H1 (cell line): Measurements from ENCODE around the gene GBP6. TPM values are rescaled to one million over a fixed set of nuclear protein-coding genes. Genes with fewer than 3 reads are reported as not detected.

ENCODE experiments used
- CTCF ChIA-PET: fragments of 300-600 bp; sonication (Branson Sonifier 250); formaldehyde crosslinking; loops from one replicate; lab custom pipeline; 2021; ENCODE audit not compliant: partially characterized antibody; lab: Charles Lee
- POLR2A ChIA-PET: fragments of 300-600 bp; sonication (Branson Sonifier 250); formaldehyde crosslinking; loops from one replicate; lab custom pipeline; 2021; ENCODE audit warnings: inconsistent platforms; ENCODE audit not compliant: partially characterized antibody; lab: Charles Lee
- DNase-seq, 2 experiments: peaks; one replicate each; pipeline versions ENCODE4 v3.0.0 to v3.0.0-alpha.2; 2010 to 2022; ENCODE audit warnings: low spot score in 2 of 2, low read depth in 1 of 2, mixed read lengths in 1 of 2
- FAIRE-seq: peaks from 2 replicates; lab custom pipeline; 2011; peaks lifted over from hg19 to GRCh38; lab: Jason Lieb, UNC
- H2AFZ ChIP-seq: 2 replicates; pipeline ENCODE4 v1.8.1; 2012; ENCODE audit warnings: low read length, inconsistent platforms
- H2AK5ac ChIP-seq: 2 replicates; pipeline ENCODE4 v1.6.1; 2013; ENCODE audit warnings: low read depth, low read length
- H2BK120ac ChIP-seq: replicated peaks from 2 replicates; pipeline ENCODE3; 2013; ENCODE audit warnings: low read depth, low read length, inconsistent platforms
- H2BK12ac ChIP-seq: 2 replicates; pipeline ENCODE4 v1.6.1; 2013; ENCODE audit warnings: low read depth, low read length
- H2BK15ac ChIP-seq: 2 replicates; pipeline ENCODE4 v1.6.1; 2013; ENCODE audit warnings: low read length
- H2BK20ac ChIP-seq: 2 replicates; pipeline ENCODE4 v1.6.1; 2013; ENCODE audit warnings: low read length
- H2BK5ac ChIP-seq: 2 replicates; pipeline ENCODE4 v1.6.1; 2013; ENCODE audit warnings: low read depth, low read length
- H3K14ac ChIP-seq: 2 replicates; pipeline ENCODE4 v1.6.1; 2013; ENCODE audit warnings: inconsistent platforms; ENCODE audit not compliant: insufficient read length
- H3K18ac ChIP-seq: 2 replicates; pipeline ENCODE4 v1.6.1; 2013; ENCODE audit warnings: low read length; ENCODE audit errors: extremely low read depth
- H3K23ac ChIP-seq: 2 replicates; pipeline ENCODE4 v1.6.1; 2013; ENCODE audit warnings: inconsistent platforms; ENCODE audit not compliant: insufficient read length
- H3K23me2 ChIP-seq: 2 replicates; pipeline ENCODE4 v1.6.1; 2013; ENCODE audit warnings: low read depth, low read length
- H3K27ac ChIP-seq: 2 replicates; pipeline ENCODE4 v1.6.1; 2011; ENCODE audit warnings: low read depth, low read length, inconsistent platforms
- H3K27me3 ChIP-seq, 4 experiments: replicated peaks in 1 of 4; 1 replicate in 1 of 4; 2 replicates in 3 of 4; pipeline versions ENCODE4 v1.6.1 to v1.8.1; 2011 to 2013; ENCODE audit warnings: low read length in 3 of 4, mild to moderate bottlenecking in 3 of 4, inconsistent platforms in 2 of 4, mixed read lengths in 2 of 4, moderate library complexity in 1 of 4; ENCODE audit not compliant: control insufficient read depth in 3 of 4, insufficient read depth in 3 of 4; ENCODE audit errors: extremely low read depth in 1 of 4
- H3K36me3 ChIP-seq, 4 experiments: 2 replicates each; pipeline versions ENCODE4 v1.6.1 to v1.8.1; 2011 to 2013; ENCODE audit warnings: mild to moderate bottlenecking in 4 of 4, low read length in 3 of 4, moderate library complexity in 2 of 4, control low read depth in 1 of 4, inconsistent platforms in 1 of 4; ENCODE audit not compliant: insufficient read depth in 4 of 4, control insufficient read depth in 2 of 4
- H3K4ac ChIP-seq: replicated peaks from 2 replicates; pipeline ENCODE3; 2013; ENCODE audit warnings: low read length, low read depth, mixed read lengths, inconsistent platforms; ENCODE audit not compliant: insufficient read length
- H3K4me1 ChIP-seq, 4 experiments: replicated peaks in 1 of 4; 1 replicate in 1 of 4; 2 replicates in 3 of 4; pipeline versions ENCODE4 v1.6.1 to v1.8.1; 2011 to 2013; ENCODE audit warnings: low read length in 3 of 4, inconsistent platforms in 2 of 4, mixed read lengths in 1 of 4; ENCODE audit not compliant: insufficient read depth in 4 of 4, control insufficient read depth in 3 of 4
- H3K4me2 ChIP-seq, 2 experiments: 2 replicates each; pipeline versions ENCODE4 v1.6.1 to v1.8.1; 2011 to 2013; ENCODE audit warnings: low read depth in 2 of 2, low read length in 2 of 2, control low read depth in 1 of 2, inconsistent platforms in 1 of 2, mild to moderate bottlenecking in 1 of 2; ENCODE audit not compliant: insufficient read depth in 1 of 2
- H3K4me3 ChIP-seq, 4 experiments: fragments of 200-600, 300-600 bp in 1 of 4; sonication (generic), shearing (Covaris generic), sonication (Bioruptor Twin) in 1 of 4; 2 replicates each; pipeline versions ENCODE4 v1.5.1 to v1.8.1; 2011 to 2016; ENCODE audit warnings: low read length in 4 of 4, low read depth in 3 of 4, control low read depth in 2 of 4, inconsistent platforms in 2 of 4, mild to moderate bottlenecking in 2 of 4, mixed read lengths in 1 of 4, moderate library complexity in 1 of 4; ENCODE audit not compliant: insufficient read depth in 2 of 4; ENCODE audit errors: extremely low read depth in 1 of 4
- H3K56ac ChIP-seq: replicated peaks from 2 replicates; pipeline ENCODE3; 2013; ENCODE audit warnings: low read depth, mild to moderate bottlenecking, mixed read lengths, low read length, inconsistent platforms; ENCODE audit not compliant: insufficient read length
- H3K79me1 ChIP-seq: 2 replicates; pipeline ENCODE4 v1.6.1; 2013; ENCODE audit warnings: low read depth, low read length, control low read depth
- H3K79me2 ChIP-seq, 2 experiments: 2 replicates each; pipeline versions ENCODE4 v1.6.1 to v1.8.1; 2012 to 2013; ENCODE audit warnings: low read length in 2 of 2, mild to moderate bottlenecking in 2 of 2, inconsistent platforms in 1 of 2; ENCODE audit not compliant: insufficient read depth in 2 of 2, control insufficient read depth in 1 of 2
- H3K9ac ChIP-seq, 4 experiments: replicated peaks in 1 of 4; 1 replicate in 1 of 4; 2 replicates in 3 of 4; pipeline versions ENCODE4 v1.6.1 to v1.8.1; 2011 to 2013; ENCODE audit warnings: low read depth in 3 of 4, low read length in 3 of 4, control low read depth in 2 of 4, mild to moderate bottlenecking in 2 of 4, moderate library complexity in 2 of 4, inconsistent platforms in 1 of 4; ENCODE audit errors: extremely low read depth in 1 of 4
- H3K9me3 ChIP-seq, 2 experiments: 2 replicates each; pipeline versions ENCODE4 v1.6.1 to v1.8.1; 2012 to 2013; ENCODE audit warnings: mild to moderate bottlenecking in 2 of 2, moderate library complexity in 2 of 2, control low read depth in 1 of 2, inconsistent platforms in 1 of 2, low read depth in 1 of 2, low read length in 1 of 2, mixed read lengths in 1 of 2; ENCODE audit not compliant: insufficient read depth in 2 of 2
- H4K20me1 ChIP-seq, 2 experiments: replicated peaks in 1 of 2; 2 replicates each; pipeline versions ENCODE3 to v1.8.1; 2011 to 2013; ENCODE audit warnings: inconsistent platforms in 2 of 2, low read length in 2 of 2, mild to moderate bottlenecking in 1 of 2; ENCODE audit not compliant: insufficient read depth in 2 of 2, control insufficient read depth in 1 of 2
- H4K5ac ChIP-seq: 2 replicates; pipeline ENCODE4 v1.6.1; 2013; ENCODE audit warnings: low read length, low read depth, mixed read lengths, inconsistent platforms; ENCODE audit not compliant: insufficient read length
- H4K8ac ChIP-seq: 2 replicates; pipeline ENCODE4 v1.8.0; 2013; ENCODE audit warnings: mild to moderate bottlenecking, moderate library complexity, low read length, inconsistent platforms; ENCODE audit not compliant: insufficient read depth; ENCODE audit errors: extremely low read depth
- H4K91ac ChIP-seq: replicated peaks from 2 replicates; pipeline ENCODE3; 2013; ENCODE audit warnings: low read length, mixed read lengths, inconsistent platforms; ENCODE audit not compliant: insufficient read length
- WGBS, 2 experiments: shearing (Covaris generic) in 1 of 2; methylation state at CpG; one replicate each; pipeline versions ENCODE4 v1.1.6 to v1.1.7; 2013 to 2015; ENCODE audit warnings: low lambda C conversion rate in 2 of 2, mixed read lengths in 2 of 2, inconsistent platforms in 1 of 2, low coverage in 1 of 2, missing lambda C conversion rate in 1 of 2; ENCODE audit not compliant: insufficient replicate concordance in 2 of 2, insufficient coverage in 1 of 2, insufficient read length in 1 of 2; ENCODE audit errors: extremely low coverage in 1 of 2, missing lambda C conversion rate in 1 of 2; 5-methylcytosine and 5-hydroxymethylcytosine counted together
- polyA plus RNA-seq, 7 experiments: library from polyadenylated mRNA; depleted of rRNA in 3 of 7; stranded (reverse) in 5 of 7; unstranded in 2 of 7; fragments of >200 nt in 5 of 7; fragments of 200-250 nt in 2 of 7; gene quantifications; 1 replicate in 5 of 7; 2 replicates in 1 of 7; 4 replicates in 1 of 7; pipeline versions ENCODE4 v1.2.1 to v1.2.3, GENCODE V29; 2011 to 2013; ENCODE audit warnings: missing spikeins in 2 of 7, mixed read lengths in 2 of 7
- total RNA-seq: library from RNA; stranded (reverse); fragmentation: NEBNext Ultra II Directional; extraction: Animal tissue kit (Norgen Biotek cat#: 25700); gene quantifications from 2 replicates; pipeline ENCODE4 v1.2.1, GENCODE V29; 2021

The GBP6 gene
- total and polyA plus RNA-seq, 2 of the 8 experiments (the other 6 are each of a cell fraction or from before 2014, with no cell fraction given): not detected

DNA sequence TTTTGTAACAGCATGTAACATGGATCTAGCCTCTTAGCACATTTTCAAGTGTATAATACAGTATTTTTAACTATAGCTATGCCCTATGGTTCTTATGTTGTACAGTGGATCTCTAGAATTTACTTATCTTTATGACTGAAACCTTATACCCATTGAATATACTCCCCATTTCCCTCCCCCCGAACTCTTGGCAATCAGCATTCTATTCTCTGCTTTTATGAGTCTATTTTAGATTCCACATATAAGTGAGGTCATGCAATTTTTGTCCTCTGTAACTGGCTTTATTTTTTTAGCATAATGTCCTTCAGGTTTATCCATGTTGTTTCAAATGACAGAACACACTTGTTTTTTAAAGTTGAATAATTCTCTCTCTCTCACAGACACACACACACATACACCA, 3.1 kb upstream of the GBP6 start:
- no peak overlapping the region for H3K4me3 ChIP-seq
- no peak overlapping the region for H2BK15ac ChIP-seq
- H3K4me1 ChIP-seq: peaks cover 0 to 4% (median 0%) of the 10 kb centered on the region in 4 experiments; a peak in 1 of 7 replicates
- H4K8ac ChIP-seq: no peak overlapping the region
- H3K14ac ChIP-seq: no peak overlapping the region
- H3K23ac ChIP-seq: no peak overlapping the region
- H3K79me2 ChIP-seq: no peaks in the 10 kb centered on the region
- H3K9ac ChIP-seq: no peak overlapping the region
- no peak overlapping the region for H4K5ac ChIP-seq
- no peak overlapping the region for H2BK5ac ChIP-seq
- H3K56ac ChIP-seq: no peak overlapping the region
- ChIA-PET POLR2A (no interaction called here), CTCF (interaction anchor here (1.2 to 3.0 kb wide), 3 partner anchors 9 to 376 kb away, joined by 4 to 10 read pairs (median 5); no protein-coding TSS in a partner anchor)
- H3K36me3 ChIP-seq: no peaks in the 10 kb centered on the region
- DNase-seq: no peak
- H3K4ac ChIP-seq: no peak overlapping the region
- H3K4me2 ChIP-seq: no peak overlapping the region
- no peak overlapping the region for H2BK20ac ChIP-seq
- H2BK120ac ChIP-seq: no peak overlapping the region
- H2AK5ac ChIP-seq: no peak overlapping the region
- H3K18ac ChIP-seq: no peak overlapping the region
- no peaks in the 10 kb centered on the region for H3K9me3 ChIP-seq
- no peak overlapping the region for H2BK12ac ChIP-seq
- 83% methylated on average over 1 of the region's 1 CpG; no CpG with 5 or more reads in 1 of the 2 experiments for WGBS, 2 experiments
- no peak for FAIRE-seq
- no peak overlapping the region for H2AFZ ChIP-seq
- no peaks in the 10 kb centered on the region for H4K20me1 ChIP-seq
- no peak overlapping the region for H3K27ac ChIP-seq
- H4K91ac ChIP-seq: no peak overlapping the region
- no peaks in the 10 kb centered on the region for H3K79me1 ChIP-seq
- no peaks in the 10 kb centered on the region for H3K23me2 ChIP-seq
- no peaks in the 10 kb centered on the region for H3K27me3 ChIP-seq
